GM12878 (cell line): ENCODE measurements around the gene FILIP1L. TPM values are rescaled to one million over a fixed set of nuclear protein-coding genes. Genes with fewer than 3 reads are reported as not detected.

Experiments used
- ATAC-seq: fragments of 200-7000 bp; cut with Tn5 transposase; 3 replicates; pipeline ENCODE4 v1.9.1; 2020; ENCODE audit warnings: mild to moderate bottlenecking, moderate library complexity
- BruUV-seq: library from RNA; stranded (reverse); fragments of 400-500 nt; replicated peaks from 2 replicates; lab custom pipeline; 2021; lab: Mats Ljungman, UMichigan
- CTCF ChIA-PET: fragments of 300-600 bp; sonication (Branson Sonifier 250); formaldehyde crosslinking; extraction: SDS; loops from one replicate; lab custom pipeline; 2021; ENCODE audit warnings: inconsistent platforms; lab: Yijun Ruan, JAX
- POLR2A ChIA-PET: fragments of 350-600 bp; formaldehyde crosslinking; extraction: SDS; loops from one replicate; lab custom pipeline; 2021; ENCODE audit warnings: inconsistent platforms; lab: Charles Lee
- RAD21 ChIA-PET: fragments of 300-600 bp; sonication (Branson Sonifier 250); formaldehyde crosslinking; loops from one replicate; lab custom pipeline; 2023; ENCODE audit warnings: antibody characterized with exemption; ENCODE audit not compliant: unreplicated experiment; lab: Charles Lee
- SMC1A ChIA-PET: fragments of 300-600 bp; sonication (Branson Sonifier 250); formaldehyde crosslinking; loops from one replicate; lab custom pipeline; 2023; ENCODE audit not compliant: unreplicated experiment, uncharacterized antibody; lab: Charles Lee
- DNase-seq: peaks from one replicate; pipeline ENCODE4 v3.0.0-alpha.2; 2011; ENCODE audit warnings: low read depth, low spot score
- FAIRE-seq: peaks from 3 replicates; lab custom pipeline; 2011; peaks lifted over from hg19 to GRCh38; lab: Jason Lieb, UNC
- H2AFZ ChIP-seq: 2 replicates; pipeline ENCODE4 v1.6.0; 2011; ENCODE audit warnings: low read depth, low read length, control low read depth; ENCODE audit not compliant: control insufficient read depth
- H3K27ac ChIP-seq: 2 replicates; pipeline ENCODE4 v1.5.1; 2011; ENCODE audit warnings: control low read depth; ENCODE audit not compliant: control insufficient read depth, insufficient read depth
- H3K27me3 ChIP-seq, 2 experiments: replicated peaks in 1 of 2; 2 replicates each; pipeline versions ENCODE4 v1.6.0 to v1.6.1; 2011; ENCODE audit warnings: low read length in 1 of 2; ENCODE audit not compliant: control insufficient read depth in 2 of 2, insufficient read depth in 2 of 2
- H3K36me3 ChIP-seq, 2 experiments: 2 replicates each; pipeline ENCODE4 v1.5.1; 2011; ENCODE audit warnings: low read length in 1 of 2; ENCODE audit not compliant: control insufficient read depth in 2 of 2, insufficient read depth in 2 of 2
- H3K4me1 ChIP-seq: 2 replicates; pipeline ENCODE4 v1.6.1; 2011; ENCODE audit warnings: mild to moderate bottlenecking, low read length, moderate library complexity, mixed read lengths; ENCODE audit not compliant: control insufficient read depth, insufficient read depth
- H3K4me2 ChIP-seq: 2 replicates; pipeline ENCODE4 v1.6.0; 2011; ENCODE audit warnings: control low read depth; ENCODE audit not compliant: control insufficient read depth, insufficient read depth
- H3K4me3 ChIP-seq: fragments of 200-600 bp; sonication (generic); 2 replicates; pipeline ENCODE4 v1.5.1; 2016
- H3K79me2 ChIP-seq: 2 replicates; pipeline ENCODE4 v1.6.0; 2011; ENCODE audit warnings: low read length; ENCODE audit not compliant: control insufficient read depth, insufficient read depth
- H3K9ac ChIP-seq: 2 replicates; pipeline ENCODE4 v1.8.0; 2011; ENCODE audit warnings: low read length, control low read depth, mixed read lengths; ENCODE audit not compliant: control insufficient read depth, insufficient read depth
- H3K9me3 ChIP-seq: replicated peaks from 3 replicates; pipeline ENCODE4 v1.5.1; 2011; ENCODE audit warnings: mild to moderate bottlenecking, low read length; ENCODE audit not compliant: control insufficient read depth, insufficient read depth
- H4K20me1 ChIP-seq: 2 replicates; pipeline ENCODE4 v1.6.0; 2011; ENCODE audit not compliant: control insufficient read depth, insufficient read depth
- CHD2 ChIP-seq: IDR thresholded peaks from 2 replicates; pipeline ENCODE4 v1.6.1; 2011; ENCODE audit warnings: low read depth, low read length, improper control_type of control experiment, borderline replicate concordance
- CTCF ChIP-seq, 3 experiments: IDR thresholded peaks in 2 of 3; conservative IDR thresholded peaks in 1 of 3; 2 replicates each; pipeline ENCODE4 v1.5.1; 2011; ENCODE audit warnings: low read depth in 3 of 3, low read length in 3 of 3, mild to moderate bottlenecking in 3 of 3, control low read depth in 2 of 3, moderate library complexity in 2 of 3, inconsistent platforms in 1 of 3, mixed read lengths in 1 of 3; ENCODE audit not compliant: control insufficient read depth in 2 of 3, insufficient read depth in 1 of 3; ENCODE audit errors: extremely low read depth in 1 of 3
- CUX1 ChIP-seq: IDR thresholded peaks from 2 replicates; pipeline ENCODE4 v1.6.1; 2012; ENCODE audit warnings: improper control_type of control experiment, low read depth, low read length; ENCODE audit not compliant: insufficient replicate concordance
- JUND ChIP-seq: IDR thresholded peaks from 2 replicates; pipeline ENCODE4 v1.6.1; 2012; ENCODE audit warnings: low read depth, mild to moderate bottlenecking, low read length, improper control_type of control experiment, moderate library complexity
- POU2F2 ChIP-seq: IDR thresholded peaks from 3 replicates; pipeline ENCODE4 v1.6.1; 2011; ENCODE audit warnings: low read depth, mild to moderate bottlenecking, low read length, borderline replicate concordance
- SMAD5 ChIP-seq: IDR thresholded peaks from 2 replicates; pipeline ENCODE4 v1.6.1; 2016; ENCODE audit warnings: antibody characterized with exemption, low read depth
- TARDBP ChIP-seq: IDR thresholded peaks from 2 replicates; pipeline ENCODE4 v1.6.1; 2016; ENCODE audit warnings: borderline replicate concordance
- ZNF687 ChIP-seq: fragments of 450-650 bp; IDR thresholded peaks from 2 replicates; pipeline ENCODE4 v1.6.1; 2017; ENCODE audit warnings: mild to moderate bottlenecking, moderate library complexity
- WGBS: methylation state at CpG from one replicate; pipeline ENCODE4 v1.1.6; 2016; ENCODE audit warnings: low lambda C conversion rate; ENCODE audit not compliant: insufficient replicate concordance, insufficient coverage; ENCODE audit errors: missing lambda C conversion rate; 5-methylcytosine and 5-hydroxymethylcytosine counted together
- in situ Hi-C: fragments of 300-500 bp; cut with MboI; formaldehyde crosslinking; loops from 9 replicates; pipeline ENCODE4 v1.14.3; 2018; ENCODE audit warnings: mixed read lengths
- intact Hi-C: fragments of 100-400 bp; cut with micrococcal nuclease; formaldehyde crosslinking; loops from one replicate; pipeline ENCODE4 v1.14.2; 2022; ENCODE audit not compliant: unreplicated experiment
- polyA plus RNA-seq, 11 experiments: library from polyadenylated mRNA; depleted of rRNA in 4 of 11; unstranded in 6 of 11; stranded (reverse) in 5 of 11; fragments of >200 nt; fragmentation: Nextera tagmentation in 4 of 11; fragmentation: Illumina TruSeq in 1 of 11; extraction: Ambion mirVana in 4 of 11; extraction: Trizol in 1 of 11; gene quantifications; 1 replicate in 1 of 11; 2 replicates in 10 of 11; pipeline versions ENCODE4 v1.2.1 to v1.2.3, GENCODE V29; 2011 to 2016; ENCODE audit warnings: inconsistent platforms in 2 of 11, missing spikeins in 2 of 11, low read depth in 1 of 11
- total RNA-seq, 4 experiments: library from RNA; depleted of rRNA in 3 of 4; stranded (reverse); fragments of >200 nt in 3 of 4; fragmentation: Illumina TruSeq in 1 of 4; extraction: Trizol in 1 of 4; gene quantifications; 2 replicates each; pipeline versions ENCODE4 v1.2.1 to v1.2.3, GENCODE V29; 2013 to 2021

Gene FILIP1L
- total and polyA plus RNA-seq, 10 of the 15 experiments (the other 5 are each of a cell fraction or from before 2014, with no cell fraction given): 0.24 to 6.1 (median 3.5) TPM

GRCh38 chr3:99836681-99837080 lies 277.6 kb downstream of the FILIP1L start (continued):
- no peak for TF ChIP-seq POU2F2
- TF ChIP-seq CUX1: no peak
- TF ChIP-seq, all 136 proteins: peak for 0

GRCh38 chr3:99834211-99834957 lies 279.9 kb downstream of the FILIP1L start:
- Histone ChIP-seq H2AFZ (no peak overlapping the region), H3K36me3 (no peaks in the 10 kb centered on the region), H3K9ac (no peak overlapping the region), H3K4me3 (no peak overlapping the region), H3K9me3 (no peaks in the 10 kb centered on the region), H3K4me2 (no peak overlapping the region), H3K4me1 (peaks cover 4% of the 10 kb centered on the region; the same call in 1 of the 2 replicates), H3K27me3 (no peaks in the 10 kb centered on the region), H3K79me2 (no peaks in the 10 kb centered on the region; the same call in 1 of the 2 replicates), H4K20me1 (no peaks in the 10 kb centered on the region), H3K27ac (no peak overlapping the region)
- ChIA-PET RAD21 (interaction anchor here (0.8 to 4.4 kb wide), 7 partner anchors 9 to 628 kb away, joined by 3 to 63 read pairs (median 3); no protein-coding TSS in a partner anchor), CTCF (interaction anchor here (0.7 to 6.3 kb wide), 14 partner anchors 10 to 811 kb away, joined by 3 to 73 read pairs (median 4); no protein-coding TSS in a partner anchor), POLR2A (interaction anchor here (1.0 kb wide), 1 partner anchor 9 kb away, joined by 3 read pairs; no protein-coding TSS in a partner anchor), SMC1A (interaction anchor here (0.7 to 6.0 kb wide), 8 partner anchors 9 to 757 kb away, joined by 3 to 41 read pairs (median 4); partner anchors contain the start of genes CMSS1 and TBC1D23)
- DNase-seq: no peak
- no TSS peak for BruUV-seq
- no peak for ATAC-seq
- intact Hi-C loops (loop anchor here (5.0 kb wide), 2 partner anchors 623 to 758 kb away; no protein-coding TSS in a partner anchor), in situ Hi-C loops (loop anchor here (10.0 kb wide), 1 partner anchor 760 kb away; no protein-coding TSS in a partner anchor)
- WGBS: 44% methylated on average over 2 of the region's 2 CpGs
- FAIRE-seq: no peak
- TF ChIP-seq CHD2 (no peak), CTCF (IDR thresholded peaks at IDR 0.05 in 2 of 3, conservative IDR thresholded peaks at IDR 0.05 in 1 of 3; ENCODE audit: control insufficient read depth in 2 of 3, extremely low read depth in 1 of 3, insufficient read depth in 1 of 3, low read depth in 3 of 3, low read length in 3 of 3) (no peak), JUND (no peak), ZNF687 (no peak), TARDBP (no peak), SMAD5 (no peak)
